GM19099 (cell line): ENCODE data around the gene ALK.

Source experiments
- POLR2A ChIP-seq: IDR thresholded peaks from 3 replicates; pipeline ENCODE4 v1.6.1; 2011; ENCODE audit warnings: low read depth; ENCODE audit not compliant: insufficient read length; ENCODE audit errors: extremely low read depth

Gene ALK

GRCh38 chr2:29921560-29921915 is at the start of gene ALK:
ALK (minus strand) TSS chr2:29921586; CDS start chr2:29920659, 927 bp downstream.
- no peak for TF ChIP-seq POLR2A

- TF ChIP-seq POLR2A: no peak
These were observed 44.9 kb upstream of the ALK start for GRCh38 chr2:29966266-29966665.

- no peak for TF ChIP-seq POLR2A
These were observed 42.7 kb upstream of the ALK start for GRCh38 chr2:29963972-29964570.

DNA sequence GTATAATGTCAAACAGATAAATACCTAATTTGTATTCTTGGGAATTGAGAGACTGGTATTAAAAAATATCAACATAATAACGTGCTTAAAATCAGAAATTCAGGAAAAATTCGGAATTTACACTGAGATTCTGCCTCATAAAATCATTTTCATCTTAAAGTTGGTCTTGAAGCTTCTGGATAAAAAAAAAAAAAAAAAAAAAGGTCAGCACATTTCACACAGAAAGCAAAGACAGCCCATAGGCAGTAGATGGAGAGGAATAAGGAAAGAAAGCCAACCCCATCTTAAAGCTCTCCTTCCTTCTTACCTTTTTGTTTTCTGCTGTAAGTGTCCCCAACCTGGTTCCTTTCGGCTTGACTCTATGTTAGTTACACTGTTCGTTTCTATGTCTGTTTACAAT is 41.5 kb upstream of the ALK start:
- TF ChIP-seq POLR2A: no peak

GRCh38 chr2:29954316-29954715 is 32.9 kb upstream of the ALK start:
- no peak for TF ChIP-seq POLR2A

GRCh38 chr2:29952973-29953372 is 31.6 kb upstream of the ALK start:
- TF ChIP-seq POLR2A: no peak

- no peak for TF ChIP-seq POLR2A
These were observed 30.2 kb upstream of the ALK start for GRCh38 chr2:29951576-29951975.

DNA sequence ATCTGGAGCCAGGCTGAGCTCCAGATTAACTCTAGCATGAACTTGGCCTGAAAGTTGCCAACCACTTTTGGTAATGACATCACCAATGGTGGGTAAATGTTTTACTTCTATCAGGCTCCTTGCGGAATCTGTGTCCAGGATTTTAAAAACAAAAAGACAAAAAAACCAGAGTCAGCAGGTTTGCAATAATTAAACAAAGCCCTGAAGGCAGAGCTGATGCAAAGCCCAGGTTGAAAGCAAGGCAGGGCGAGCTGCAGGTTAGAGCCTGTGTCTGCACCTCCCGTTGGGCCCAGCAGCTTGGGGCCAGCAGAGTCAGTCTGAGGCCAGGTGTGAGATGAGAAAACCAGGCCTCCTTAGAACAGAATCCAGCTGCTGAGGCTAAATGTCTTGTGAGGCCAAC is 29.1 kb upstream of the ALK start:
- no peak for TF ChIP-seq POLR2A

DNA sequence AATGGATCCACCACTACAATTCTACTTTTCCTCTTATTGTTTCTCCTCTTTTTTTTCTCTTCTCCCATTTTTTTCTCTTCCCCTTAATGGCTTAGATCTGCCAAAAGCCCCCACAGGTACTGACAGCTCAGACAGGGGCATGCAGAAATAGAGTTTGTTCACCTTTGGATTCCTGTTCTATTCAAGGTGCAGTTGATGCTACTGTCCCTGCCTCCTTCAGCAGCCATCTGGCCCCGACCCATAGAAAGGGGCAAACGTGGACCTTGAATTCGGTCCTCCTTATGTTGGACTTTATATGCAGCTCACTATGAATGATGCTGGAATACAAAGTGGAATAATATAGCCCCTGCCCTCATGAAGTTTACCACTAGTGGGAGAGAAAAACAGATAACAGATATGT is 27.7 kb upstream of the ALK start:
- no peak for TF ChIP-seq POLR2A

- no peak for TF ChIP-seq POLR2A
These were observed 25.1 kb upstream of the ALK start for GRCh38 chr2:29946505-29946904.

- TF ChIP-seq POLR2A: no peak
These were observed 21.3 kb upstream of the ALK start for GRCh38 chr2:29942711-29943110.

DNA sequence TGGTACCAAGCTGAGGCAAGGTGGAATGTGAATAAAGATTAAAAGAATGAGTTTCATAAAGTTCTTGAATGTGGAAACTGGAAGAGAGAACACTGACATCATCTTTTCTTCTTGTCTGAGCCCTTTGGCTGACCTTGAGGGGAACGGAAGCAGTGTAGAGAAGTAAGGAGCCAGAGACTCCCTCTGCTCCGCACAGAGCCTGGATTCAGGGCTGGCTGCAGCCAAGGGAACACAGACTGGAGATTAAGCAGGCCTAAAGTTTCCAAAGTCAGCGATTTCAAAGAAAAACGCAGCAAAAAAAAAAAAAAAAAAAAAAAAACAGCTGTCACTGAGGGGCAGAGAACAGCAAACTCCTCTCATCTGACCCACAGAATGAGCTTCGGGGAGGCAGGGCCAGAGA is 19.3 kb upstream of the ALK start:
- no peak for TF ChIP-seq POLR2A

GRCh38 chr2:29936020-29936419 is 14.6 kb upstream of the ALK start:
- no peak for TF ChIP-seq POLR2A

DNA sequence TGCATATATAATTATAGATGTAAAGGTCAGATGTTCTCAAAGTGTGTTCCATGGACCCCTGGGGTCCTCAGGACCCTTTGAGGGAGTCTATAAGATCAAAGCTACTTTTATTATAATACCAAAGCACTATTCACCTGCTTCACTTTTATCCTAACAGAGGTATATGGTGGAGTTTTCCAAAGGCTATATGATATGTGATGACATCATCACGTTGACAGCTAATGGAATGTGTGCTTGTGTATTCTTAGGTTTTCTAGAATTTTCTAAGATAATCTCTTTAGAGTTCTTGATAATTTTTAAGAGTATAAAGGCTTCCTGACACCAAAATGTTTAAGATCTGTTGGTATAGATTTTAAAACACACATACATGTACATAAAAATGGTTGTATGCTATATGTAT is 10.4 kb upstream of the ALK start:
- TF ChIP-seq POLR2A: no peak

- no peak for TF ChIP-seq POLR2A
These were observed 1.8 kb upstream of the ALK start for GRCh38 chr2:29923110-29923721.

GRCh38 chr2:29922605-29923004 is 1.2 kb upstream of the ALK start:
- TF ChIP-seq POLR2A: no peak

DNA sequence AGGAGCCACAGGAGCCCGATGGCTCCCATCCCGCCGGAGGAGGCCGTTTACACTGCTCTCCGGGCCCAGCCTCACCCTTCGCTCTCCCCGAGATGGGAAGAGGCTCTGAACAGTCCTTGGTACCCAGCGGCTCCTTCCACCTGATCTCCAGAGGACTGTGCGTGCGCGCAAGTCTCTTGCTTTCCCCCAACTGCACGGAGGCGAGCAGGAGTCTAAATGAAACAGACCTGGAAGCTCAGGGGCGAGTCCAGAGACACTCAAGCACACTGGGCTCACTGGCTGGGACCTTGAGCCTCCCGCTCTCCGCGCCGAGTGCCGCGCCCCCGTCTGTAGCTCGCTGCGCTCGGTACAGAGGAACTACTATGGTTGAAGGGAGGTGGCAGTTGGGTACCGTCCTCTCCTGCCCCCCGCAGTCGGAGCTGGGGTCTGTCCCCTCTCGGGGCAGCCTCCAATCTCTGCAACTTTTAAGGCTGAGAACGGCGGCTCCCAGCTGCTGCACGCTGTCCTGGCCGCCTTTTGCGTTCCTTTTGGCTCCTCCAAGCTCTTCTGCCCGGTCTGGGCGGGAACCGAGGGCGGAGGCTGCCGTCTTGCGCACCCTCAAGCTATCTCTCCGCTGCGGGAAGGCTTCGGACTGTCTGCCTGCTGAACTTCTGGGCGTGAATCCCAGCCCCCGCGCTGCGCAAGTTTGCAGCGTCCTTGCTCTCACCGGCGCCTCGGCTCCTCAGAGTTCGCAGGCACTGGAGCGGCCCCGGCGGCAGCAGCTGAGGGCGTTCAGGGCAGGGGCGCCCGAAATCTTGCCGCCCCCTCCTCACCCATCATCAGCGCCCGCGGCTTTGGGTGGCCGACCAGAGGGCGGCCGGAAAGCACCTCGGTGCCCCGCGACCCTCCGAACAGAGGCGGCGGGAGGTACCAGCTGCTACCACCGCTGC is 491 bp downstream of the ALK start:
- no peak for TF ChIP-seq POLR2A

DNA sequence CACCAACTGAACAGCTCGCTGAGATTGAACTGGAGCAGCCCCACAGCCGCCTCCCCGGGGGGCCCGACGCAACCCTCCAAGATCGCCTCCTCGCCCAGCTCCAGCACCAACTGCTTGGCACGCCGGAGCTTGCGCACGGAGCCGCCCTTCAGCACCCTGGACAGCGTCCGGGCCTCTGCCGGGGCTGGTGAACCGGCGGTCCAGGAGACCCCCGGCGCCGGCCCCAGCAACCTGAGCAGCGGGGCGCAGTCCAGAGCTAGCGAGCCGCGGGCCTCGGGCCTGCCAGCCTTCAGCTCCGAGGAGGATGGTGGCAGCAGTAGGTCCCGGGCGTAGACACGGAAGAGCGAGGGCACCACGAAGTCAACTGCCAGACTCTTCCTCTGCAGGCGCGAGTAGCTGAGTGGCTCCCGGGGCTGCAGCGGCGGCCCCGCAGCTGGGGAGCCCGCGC is 1.2 kb downstream of the ALK start:
- no peak for TF ChIP-seq POLR2A
